Placental pericyte (primary cell): Measurements from ENCODE around the gene CENPH. TPM values are rescaled to one million over a fixed set of nuclear protein-coding genes. Genes with fewer than 3 reads are reported as not detected.

Experiments used
- small RNA-seq: library from RNA; depleted of rRNA; stranded (forward); fragments of <200 nt; gene quantifications from one replicate; pipeline ENCODE3, GENCODE V24; 2012; ENCODE audit warnings: low replicate concordance
- total RNA-seq: library from RNA; depleted of rRNA; stranded (reverse); fragments of >200 nt; gene quantifications from 2 replicates; pipeline ENCODE4 v1.2.3, GENCODE V29; 2012

Gene CENPH
- total RNA-seq, result 3.3 and 13.0 TPM in 2 replicates

GRCh38 chr5:69189162-69190086 is at the start of gene CENPH:
Gene CENPH, plus strand, starts transcription at chr5:69189583. Its CDS starts 52 bp downstream, at chr5:69189635.

GRCh38 chr5:69166686-69167492 is 22.5 kb upstream of the CENPH start, which contains the start of gene CCNB1:
Gene CCNB1, plus strand, starts transcription at chr5:69167150. Its CDS starts 113 bp downstream, at chr5:69167263.

GRCh38 chr5:69234457-69235268 is 45.3 kb downstream of the CENPH start, which contains the start of gene CDK7:
Gene CDK7, plus strand, starts transcription at chr5:69234886. Its CDS starts 90 bp downstream, at chr5:69234976.

Small RNAs within 50 kb of the gene (small RNA-seq; reads per million reads assigned to genes)
- gene SNORA50D, result not detected

Other genes with a start within 250 kb of the CENPH start
- gene SLC30A5, start 95.6 kb upstream of the CENPH start, total RNA-seq, result 53.2 and 70.4 TPM in 2 replicates
- gene CCNB1, start 22.4 kb upstream of the CENPH start, total RNA-seq, result 14.2 and 218 TPM in 2 replicates
- 36.8 and 44.2 TPM in 2 replicates for gene CDK7, start 45.3 kb downstream of the CENPH start, total RNA-seq
- 1.5 and 3.0 TPM in 2 replicates for gene CCDC125, start 143.2 kb downstream of the CENPH start, total RNA-seq
- gene AK6, start 179.9 kb downstream of the CENPH start, total RNA-seq, result 17.6 and 25.4 TPM in 2 replicates
- 64.9 and 79.7 TPM in 2 replicates for gene TAF9, start 179.9 kb downstream of the CENPH start, total RNA-seq
- 20.1 and 23.2 TPM in 2 replicates for gene RAD17, start 180.2 kb downstream of the CENPH start, total RNA-seq
- 1.0 and 1.1 TPM in 2 replicates for gene MARVELD2, start 225.5 kb downstream of the CENPH start, total RNA-seq